ENCODE measurements around the gene SMPDL3B.

SMPDL3B gene

GRCh38 chr1:27922272-27922671 is 12.5 kb upstream of the SMPDL3B start:
- TF ChIP-seq GATA1 (IDR thresholded peaks at IDR 0.05; ENCODE audit: low read depth, low read length): no peak
- TF ChIP-seq POLR2A (IDR thresholded peaks at IDR 0.05; ENCODE audit: low read length): no peak
- DNase-seq: no peak

DNA sequence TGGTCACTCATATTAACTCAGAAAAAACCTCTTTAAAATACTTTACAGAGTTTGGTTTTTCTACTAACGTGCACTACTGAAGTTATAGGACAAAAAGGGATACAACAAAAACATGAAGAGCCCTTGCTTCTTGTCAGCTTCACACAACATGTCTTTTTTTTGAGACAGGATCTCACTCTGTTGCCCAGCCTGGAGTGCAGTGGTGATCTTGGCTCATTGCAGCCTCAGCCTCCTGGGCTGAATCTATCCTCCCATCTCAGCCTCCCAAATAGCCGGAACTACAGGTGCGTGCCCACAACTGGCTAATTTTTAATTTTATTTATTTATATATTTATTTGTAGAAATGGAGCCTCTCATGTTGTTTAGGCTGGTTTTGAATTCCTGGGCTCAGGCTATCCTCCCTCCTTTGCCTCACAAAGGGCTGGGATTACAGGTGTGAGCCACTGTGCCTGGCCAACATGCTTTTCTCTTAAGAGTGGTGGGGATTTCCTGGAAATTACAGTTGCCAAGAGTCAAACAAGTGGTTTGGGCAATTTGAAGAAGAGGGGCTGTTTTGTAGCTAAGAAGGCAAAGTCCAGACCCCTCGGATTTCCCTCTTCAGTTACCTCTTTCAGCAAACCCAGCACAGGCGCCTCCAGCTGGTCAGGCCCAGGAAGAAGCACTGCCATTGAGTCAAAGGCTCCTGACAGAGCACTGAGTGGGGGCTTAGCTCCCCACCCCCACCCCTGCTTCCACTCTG is 6.4 kb upstream of the SMPDL3B start:
- no peak for DNase-seq
- TF ChIP-seq POLR2A (IDR thresholded peaks at IDR 0.05; ENCODE audit: low read length): no peak
- TF ChIP-seq GATA1 (IDR thresholded peaks at IDR 0.05; ENCODE audit: low read depth, low read length): no peak

DNA sequence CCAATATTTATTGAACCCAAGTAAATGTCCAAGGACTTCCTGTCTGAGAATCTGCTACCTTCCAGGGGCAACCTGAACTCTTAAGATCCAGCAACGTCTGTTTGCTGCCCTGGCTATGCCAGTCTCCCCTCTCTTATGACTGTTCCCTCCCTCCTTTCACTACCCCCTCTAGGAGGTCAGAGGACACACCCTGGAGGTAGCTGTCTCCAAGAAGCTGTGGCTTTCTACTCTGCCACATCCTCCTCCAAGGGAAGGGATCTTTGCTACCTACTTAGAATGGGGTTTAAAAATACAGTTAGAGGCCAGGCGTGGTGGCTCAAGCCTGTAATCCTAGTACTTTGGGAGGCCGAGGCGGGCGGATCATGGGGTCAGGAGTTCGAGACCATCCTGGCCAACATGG is 3.6 kb upstream of the SMPDL3B start:
- DNase-seq: no peak
- TF ChIP-seq GATA1 (IDR thresholded peaks at IDR 0.05; ENCODE audit: low read depth, low read length): no peak
- no peak for TF ChIP-seq POLR2A (IDR thresholded peaks at IDR 0.05; ENCODE audit: low read length)

GRCh38 chr1:27931759-27932158 is 3.0 kb upstream of the SMPDL3B start:
- DNase-seq: peak in 1 of 2 experiments; percentile 32
- TF ChIP-seq GATA1 (IDR thresholded peaks at IDR 0.05; ENCODE audit: low read depth, low read length): no peak
- TF ChIP-seq POLR2A (IDR thresholded peaks at IDR 0.05; ENCODE audit: low read length): no peak

GRCh38 chr1:27935721-27936120 is 921 bp downstream of the SMPDL3B start:
- TF ChIP-seq GATA1 (IDR thresholded peaks at IDR 0.05; ENCODE audit: low read depth, low read length): no peak
- no peak for TF ChIP-seq POLR2A (IDR thresholded peaks at IDR 0.05; ENCODE audit: low read length)
- no peak for DNase-seq

GRCh38 chr1:27936370-27936769 is 1.6 kb downstream of the SMPDL3B start:
- TF ChIP-seq GATA1 (IDR thresholded peaks at IDR 0.05; ENCODE audit: low read depth, low read length) (no peak), POLR2A (IDR thresholded peaks at IDR 0.05; ENCODE audit: low read length) (no peak)
- no peak for DNase-seq

DNA sequence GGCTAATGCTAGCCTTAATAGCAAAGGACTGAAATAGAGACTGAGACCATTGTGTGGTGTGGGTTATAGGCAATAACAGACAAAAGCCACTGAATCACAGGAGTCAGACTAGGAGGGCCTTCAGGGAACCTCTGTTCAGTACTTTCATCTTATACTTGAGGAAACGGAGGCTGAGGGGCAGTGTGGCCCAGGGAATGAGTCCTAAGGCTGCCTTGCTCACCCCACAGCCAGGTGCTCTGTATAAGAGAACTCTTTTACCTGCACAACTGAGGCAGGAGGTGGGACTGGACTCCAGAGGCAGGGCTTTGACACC is 2.7 kb downstream of the SMPDL3B start:
- TF ChIP-seq POLR2A (IDR thresholded peaks at IDR 0.05; ENCODE audit: low read length): no peak
- TF ChIP-seq GATA1 (IDR thresholded peaks at IDR 0.05; ENCODE audit: low read depth, low read length): no peak
- no peak for DNase-seq

DNA sequence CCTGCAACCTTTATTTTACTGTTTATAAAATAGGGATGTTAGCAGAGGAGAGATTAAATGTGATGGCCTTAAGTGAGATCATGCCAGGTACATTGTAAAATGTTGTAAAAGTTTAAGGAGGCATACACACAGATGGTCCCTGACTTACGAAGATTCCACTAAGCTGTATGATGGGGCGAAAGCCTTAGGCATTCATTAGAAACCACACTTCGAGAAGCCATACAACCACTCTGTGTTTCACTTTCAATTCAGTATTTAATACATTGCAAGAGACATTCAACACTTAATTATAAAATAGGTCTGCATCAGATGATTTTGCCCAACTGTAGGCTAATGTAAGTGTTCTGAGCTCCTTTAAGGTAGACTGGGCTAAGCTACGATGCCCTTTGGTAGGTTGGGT is 3.7 kb downstream of the SMPDL3B start:
- no peak for DNase-seq
- TF ChIP-seq GATA1 (IDR thresholded peaks at IDR 0.05; ENCODE audit: low read depth, low read length) (no peak), POLR2A (IDR thresholded peaks at IDR 0.05; ENCODE audit: low read length) (no peak)

GRCh38 chr1:27940297-27940696 is 5.5 kb downstream of the SMPDL3B start:
- TF ChIP-seq POLR2A (IDR thresholded peaks at IDR 0.05; ENCODE audit: low read length): no peak
- no peak for TF ChIP-seq GATA1 (IDR thresholded peaks at IDR 0.05; ENCODE audit: low read depth, low read length)
- DNase-seq: peak in 1 of 2 experiments; percentile 40

GRCh38 chr1:27940870-27941560 is 6.2 kb downstream of the SMPDL3B start:
- TF ChIP-seq GATA1 (IDR thresholded peaks at IDR 0.05; ENCODE audit: low read depth, low read length) (no peak), POLR2A (IDR thresholded peaks at IDR 0.05; ENCODE audit: low read length) (no peak)
- DNase-seq: peak in 1 of 2 experiments; percentile 13

DNA sequence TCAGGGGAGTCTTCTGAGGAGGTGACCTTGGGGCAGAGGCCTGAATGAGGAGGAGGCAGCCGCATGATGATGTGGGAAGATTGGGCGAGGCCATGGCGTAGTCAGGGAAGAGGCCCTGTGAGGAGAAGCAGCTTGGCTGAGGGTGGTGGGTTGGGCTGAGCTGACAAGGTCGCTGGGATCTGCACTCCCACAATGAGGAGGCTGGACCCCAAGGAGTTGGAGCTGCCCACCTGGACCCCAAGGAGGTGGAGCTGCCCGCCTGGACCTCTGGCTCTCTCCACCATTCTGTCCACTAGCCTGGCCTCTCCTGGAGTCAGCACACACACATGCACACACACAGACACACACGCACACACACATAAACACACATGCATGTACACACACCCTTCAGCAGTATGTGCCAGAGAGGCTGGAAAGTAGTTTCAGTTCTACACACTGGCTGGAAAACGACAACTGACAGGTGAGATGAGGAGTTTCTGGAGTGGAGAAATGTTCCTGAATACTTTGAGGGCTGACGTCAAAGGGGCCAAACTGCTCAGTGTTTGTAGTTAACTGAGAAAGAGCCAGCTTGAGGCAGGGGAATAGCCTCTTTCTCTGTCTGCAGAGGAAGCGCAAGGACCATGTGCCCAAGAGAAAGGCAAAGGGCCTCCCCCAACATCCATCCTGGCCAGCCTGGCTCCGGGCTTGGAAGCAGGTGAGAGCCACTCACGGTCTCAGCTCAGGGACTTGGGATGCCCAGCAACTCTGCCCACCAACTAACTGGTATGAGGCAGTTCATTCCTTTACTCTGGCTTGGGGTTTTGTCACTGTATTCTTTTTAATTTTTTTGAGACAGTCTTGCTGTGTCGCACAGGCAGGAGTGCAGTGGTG is 7.1 kb downstream of the SMPDL3B start:
- no peak for TF ChIP-seq GATA1 (IDR thresholded peaks at IDR 0.05; ENCODE audit: low read depth, low read length)
- no peak for TF ChIP-seq POLR2A (IDR thresholded peaks at IDR 0.05; ENCODE audit: low read length)
- DNase-seq: no peak

GRCh38 chr1:27945020-27945419 is 10.2 kb downstream of the SMPDL3B start:
- no peak for DNase-seq
- TF ChIP-seq POLR2A (IDR thresholded peaks at IDR 0.05; ENCODE audit: low read length): no peak
- TF ChIP-seq GATA1 (IDR thresholded peaks at IDR 0.05; ENCODE audit: low read depth, low read length): no peak

DNA sequence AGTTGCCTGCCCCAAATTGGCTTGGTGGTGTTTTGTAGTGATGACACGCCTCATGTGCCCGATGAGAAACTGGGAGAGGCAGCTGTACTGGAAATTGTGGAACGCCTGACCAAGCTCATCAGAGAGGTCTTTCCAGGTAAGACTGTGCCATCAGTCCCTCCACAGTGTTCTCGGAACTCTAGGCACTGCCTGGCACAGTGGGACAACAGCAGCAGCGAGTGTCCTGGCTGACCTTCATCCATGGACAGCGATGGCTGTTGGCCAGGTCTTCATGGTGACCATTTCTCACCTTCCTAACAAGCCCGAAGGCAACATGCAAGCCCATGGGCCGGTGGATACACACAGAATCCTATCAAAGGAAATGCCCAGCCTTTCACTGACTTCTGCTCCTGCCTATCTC is 14.2 kb downstream of the SMPDL3B start:
- no peak for DNase-seq
- TF ChIP-seq POLR2A (IDR thresholded peaks at IDR 0.05; ENCODE audit: low read length) (no peak), GATA1 (IDR thresholded peaks at IDR 0.05; ENCODE audit: low read depth, low read length) (no peak)

DNA sequence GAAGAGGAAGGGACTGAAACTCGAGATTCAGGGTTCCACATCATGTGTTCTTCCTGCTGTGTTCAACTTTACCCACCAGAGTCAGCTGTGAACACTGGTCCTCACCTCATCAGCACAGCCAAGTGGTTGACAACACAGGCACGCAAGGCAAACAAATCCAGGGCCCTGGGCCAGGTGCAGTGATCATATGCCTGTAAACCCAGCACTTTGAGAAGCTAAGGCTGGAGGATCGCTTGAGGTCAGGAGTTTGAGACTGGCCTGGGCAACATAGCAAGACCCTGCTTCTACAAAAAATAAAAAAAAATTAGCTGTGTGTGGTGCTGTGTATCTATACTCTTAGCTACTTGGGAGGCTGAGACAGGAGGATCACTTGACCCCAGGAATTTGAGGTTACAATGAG is 16.6 kb downstream of the SMPDL3B start:
- DNase-seq: no peak
- no peak for TF ChIP-seq GATA1 (IDR thresholded peaks at IDR 0.05; ENCODE audit: low read depth, low read length)
- no peak for TF ChIP-seq POLR2A (IDR thresholded peaks at IDR 0.05; ENCODE audit: low read length)
